GM11168 (cell line): ENCODE data around the gene FN3K.
"Not testable (repeated sequence)": the region's sequence is repeated elsewhere in the genome, so short reads cannot be mapped to it uniquely, and the experiment has no call there.

ENCODE experiments used
- in situ Hi-C: fragments of 300-500 bp; cut with MboI; formaldehyde crosslinking; loops from one replicate; pipeline ENCODE4 v1.12.0; 2022; ENCODE audit warnings: low sequenced_read_pairs; ENCODE audit not compliant: unreplicated experiment

The FN3K gene

GRCh38 chr17:82767041-82767754 lies 31.8 kb downstream of the FN3K start:
- in situ Hi-C loops: no loop called here

- in situ Hi-C loops: no loop called here
These were observed 33.6 kb downstream of the FN3K start for GRCh38 chr17:82769041-82769440.

GRCh38 chr17:82772026-82772425 lies 36.6 kb downstream of the FN3K start:
- in situ Hi-C loops: no loop called here

- in situ Hi-C loops: not testable (repeated sequence)
These were observed 39.0 kb downstream of the FN3K start for GRCh38 chr17:82774456-82774855.

- in situ Hi-C loops: no loop called here
These were observed 39.8 kb downstream of the FN3K start for GRCh38 chr17:82775001-82775823.

DNA sequence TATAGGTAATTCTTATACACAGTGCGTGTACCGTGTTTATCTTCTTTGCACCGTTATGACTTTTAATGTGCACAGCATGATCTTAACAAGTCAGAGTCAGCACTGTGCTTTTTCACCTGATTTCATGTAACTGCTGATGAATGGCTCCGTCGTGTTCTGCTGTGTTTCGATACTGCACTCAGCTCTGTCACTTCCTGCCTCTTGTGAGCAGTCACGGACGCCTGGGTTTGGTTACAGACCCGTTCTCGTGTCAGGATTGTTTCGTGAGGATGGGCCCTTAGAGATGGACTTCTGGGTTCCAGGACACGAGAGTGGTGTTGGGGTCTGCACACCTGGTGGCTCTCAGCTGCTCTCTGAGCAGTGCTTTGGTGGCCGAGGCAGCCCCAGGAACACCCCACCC lies 41.0 kb downstream of the FN3K start:
- in situ Hi-C loops: no loop called here

DNA sequence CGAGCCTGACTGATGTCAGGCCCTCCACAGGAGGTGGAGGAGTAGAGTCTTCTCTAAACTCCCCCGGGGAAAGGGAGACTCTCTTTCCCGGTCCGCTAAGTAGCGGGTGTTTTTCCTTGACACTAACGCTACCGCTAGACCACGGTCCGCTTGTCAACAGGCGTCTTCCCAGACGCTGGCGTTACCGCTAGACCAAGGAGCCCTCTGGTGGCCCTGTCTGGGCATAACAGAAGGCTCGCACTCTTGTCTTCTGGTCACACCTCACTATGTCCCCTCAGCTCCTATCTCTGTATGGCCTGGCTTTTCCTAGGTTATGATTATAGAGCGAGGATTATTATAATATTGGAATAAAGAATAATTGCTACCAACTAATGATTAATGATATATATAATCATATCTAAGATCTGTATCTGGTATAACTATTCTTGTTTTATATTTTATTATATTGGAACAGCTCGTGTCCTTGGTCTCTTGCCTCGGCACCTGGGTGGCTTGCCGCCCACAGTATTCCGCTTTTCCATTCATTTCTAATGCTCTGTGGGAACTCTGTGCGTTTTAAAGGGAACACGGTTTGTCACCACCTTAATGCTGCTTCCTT lies 42.5 kb downstream of the FN3K start:
- in situ Hi-C loops: not testable (repeated sequence)

GRCh38 chr17:82779541-82779940 lies 44.1 kb downstream of the FN3K start:
- in situ Hi-C loops: no loop called here

GRCh38 chr17:82780195-82780594 lies 44.8 kb downstream of the FN3K start:
- in situ Hi-C loops: no loop called here

DNA sequence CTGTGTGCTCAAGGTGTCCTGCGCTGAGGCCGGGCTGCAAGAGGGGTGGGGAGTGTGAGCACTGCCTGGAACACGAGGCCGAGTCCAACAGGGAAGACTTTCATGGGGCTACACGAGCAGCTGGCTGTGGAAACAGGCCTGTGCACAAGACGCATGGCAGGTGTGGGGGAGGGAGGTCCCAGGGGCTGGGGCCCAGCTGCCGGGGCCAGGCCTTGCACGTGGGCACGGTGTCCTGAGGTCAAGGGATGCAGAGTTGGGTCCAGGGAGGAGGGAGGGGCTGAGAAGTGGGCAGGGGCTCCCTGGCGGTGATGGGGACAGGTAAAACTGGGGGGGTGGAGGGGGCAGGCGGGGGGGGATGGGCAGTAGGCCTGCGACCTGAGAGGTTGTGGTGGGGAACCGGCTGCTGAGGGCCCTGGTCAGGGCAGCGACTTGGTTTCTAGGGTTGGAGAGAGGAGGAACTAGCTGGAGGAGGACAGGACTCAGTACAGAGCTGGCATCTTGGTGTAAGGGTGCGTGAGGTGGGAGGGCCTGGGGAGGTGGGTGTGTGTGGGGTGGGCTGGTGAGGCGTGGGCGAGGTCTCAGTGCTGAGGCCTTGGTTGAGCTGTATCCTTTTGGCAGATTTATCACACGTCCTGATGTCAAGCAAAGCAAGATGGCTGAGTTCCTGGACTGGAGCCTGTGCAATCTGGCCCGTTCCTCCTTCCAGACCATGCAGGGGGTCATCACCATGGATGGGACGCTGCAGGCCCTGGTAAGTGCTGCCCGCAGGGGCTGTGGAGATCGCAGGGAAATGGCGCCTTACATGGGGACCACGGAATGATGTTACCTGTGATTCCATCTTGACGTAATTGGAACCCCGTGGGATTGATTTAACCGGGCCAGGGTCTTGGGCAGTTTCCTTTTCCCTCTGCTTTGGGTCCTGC lies 45.8 kb downstream of the FN3K start:
- in situ Hi-C loops: no loop called here

DNA sequence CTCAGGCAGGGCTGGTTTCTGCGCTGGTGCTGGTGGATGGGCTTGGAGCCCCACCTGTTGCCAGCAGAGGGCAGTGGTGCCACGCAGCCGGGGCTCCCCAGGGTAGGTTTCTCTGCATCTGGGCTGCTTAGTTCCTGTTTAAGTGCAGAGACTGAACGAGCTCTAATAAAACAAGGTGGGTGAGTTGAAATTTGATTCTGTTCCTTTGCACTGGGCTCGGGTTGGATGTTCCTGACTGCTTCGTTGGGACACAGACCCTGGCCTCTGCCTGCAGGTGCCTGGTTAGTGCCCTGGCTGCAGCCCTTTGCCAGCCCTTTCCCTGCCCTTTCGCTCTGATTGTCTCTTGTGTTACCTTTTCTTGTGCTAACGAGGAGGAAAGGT lies 46.5 kb downstream of the FN3K start:
- in situ Hi-C loops: no loop called here

DNA sequence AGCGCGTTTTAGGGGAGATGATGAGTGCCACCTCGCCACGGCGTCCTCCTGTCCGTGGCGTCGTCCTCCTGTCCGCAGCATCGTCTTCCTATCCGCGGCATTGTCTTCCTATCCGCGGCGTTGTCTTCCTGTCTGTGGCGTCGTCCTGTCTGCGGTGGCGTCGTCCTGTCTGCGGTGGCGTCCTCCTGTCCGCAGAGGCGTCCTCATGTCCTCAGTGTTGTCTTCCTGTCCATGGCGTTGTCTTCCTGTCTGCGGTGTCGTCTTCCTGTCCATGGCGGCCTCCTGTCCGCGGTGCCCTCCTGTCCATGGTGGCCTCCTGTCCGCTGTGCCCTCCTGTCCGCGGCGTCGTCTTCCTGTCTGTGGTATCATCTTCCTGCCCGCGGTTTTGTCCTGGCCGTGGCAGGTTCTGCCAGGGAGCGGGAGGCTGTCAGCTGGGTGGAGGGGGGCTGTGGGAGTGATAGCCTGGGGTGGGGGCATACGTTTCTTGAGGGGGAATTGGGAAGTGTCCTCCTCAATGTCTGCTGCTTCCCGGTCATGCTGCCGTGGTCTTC lies 47.3 kb downstream of the FN3K start:
- in situ Hi-C loops: no loop called here

- in situ Hi-C loops: no loop called here
These were observed 48.1 kb downstream of the FN3K start for GRCh38 chr17:82783498-82783897.

GRCh38 chr17:82785581-82785980 lies 50.2 kb downstream of the FN3K start:
- in situ Hi-C loops: not testable (repeated sequence)

GRCh38 chr17:82786427-82786826 lies 51.0 kb downstream of the FN3K start:
- in situ Hi-C loops: no loop called here

- in situ Hi-C loops: no loop called here
These were observed 51.9 kb downstream of the FN3K start for GRCh38 chr17:82787081-82787848.

DNA sequence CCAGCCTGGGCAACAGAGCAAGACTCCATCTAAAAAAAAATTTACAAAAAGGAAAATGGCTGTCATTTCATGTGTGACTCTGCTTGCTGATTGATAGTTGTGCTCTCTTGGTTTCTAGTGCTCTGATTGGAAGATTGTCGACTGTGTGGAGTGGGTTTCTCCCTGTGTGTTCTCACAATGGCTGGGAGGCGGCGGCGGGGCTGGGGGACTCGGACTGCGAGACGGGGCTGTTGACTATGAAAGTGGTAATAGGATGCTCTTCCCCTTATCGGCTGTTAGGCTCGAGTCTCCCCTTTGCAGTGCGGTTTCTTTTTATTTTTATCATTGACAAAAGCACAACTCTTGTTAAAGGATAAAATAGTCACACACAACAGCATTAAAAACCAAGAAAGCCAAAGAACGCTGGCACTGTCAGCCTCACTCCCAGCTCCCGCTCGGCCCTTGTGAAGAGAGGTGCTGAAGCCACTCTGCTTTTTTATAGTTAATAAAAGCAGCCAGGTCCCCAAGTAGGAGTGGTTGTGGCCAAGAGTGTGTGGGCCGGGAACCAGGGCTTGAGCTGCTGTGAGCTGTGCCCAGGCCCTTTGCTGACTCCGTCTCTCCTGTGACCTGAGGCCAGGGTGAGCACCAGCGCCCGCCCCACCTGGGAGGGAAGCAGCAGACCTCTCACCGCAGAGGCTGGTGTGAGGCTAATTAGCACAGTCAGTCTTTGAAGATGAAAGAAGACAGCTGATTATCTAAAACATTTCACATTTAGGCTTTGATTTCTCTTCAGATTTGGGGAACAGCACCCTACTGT lies 53.0 kb downstream of the FN3K start:
- in situ Hi-C loops: no loop called here

DNA sequence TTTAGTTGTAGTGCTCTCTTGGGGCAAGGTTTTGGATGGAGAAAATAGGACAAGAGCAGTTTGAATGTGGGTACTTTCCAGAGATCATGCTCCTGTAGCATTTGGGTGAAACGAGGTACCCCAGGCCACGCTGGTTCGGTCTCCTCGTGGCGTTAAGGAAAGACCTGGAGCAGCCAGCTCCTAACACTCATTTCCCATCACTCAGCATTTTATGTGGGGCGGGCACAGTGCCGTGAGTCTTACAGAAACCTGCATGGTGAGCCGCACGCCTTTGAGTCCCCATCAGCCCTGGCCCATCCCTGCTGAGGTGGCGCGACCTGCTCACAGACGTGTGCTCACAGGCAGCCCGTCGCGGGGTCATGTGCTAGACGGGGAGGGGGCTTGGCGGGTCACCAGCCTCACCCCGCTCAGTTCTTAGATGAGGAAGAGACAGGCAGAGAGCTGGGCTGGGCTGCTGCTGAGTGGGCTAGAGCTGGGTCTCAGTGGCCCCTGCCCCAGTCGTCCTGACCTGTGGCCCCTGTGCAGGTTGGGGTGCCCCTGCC lies 53.7 kb downstream of the FN3K start:
- in situ Hi-C loops: no loop called here
